ENCODE results near the gene OR2Y1.

DNA sequence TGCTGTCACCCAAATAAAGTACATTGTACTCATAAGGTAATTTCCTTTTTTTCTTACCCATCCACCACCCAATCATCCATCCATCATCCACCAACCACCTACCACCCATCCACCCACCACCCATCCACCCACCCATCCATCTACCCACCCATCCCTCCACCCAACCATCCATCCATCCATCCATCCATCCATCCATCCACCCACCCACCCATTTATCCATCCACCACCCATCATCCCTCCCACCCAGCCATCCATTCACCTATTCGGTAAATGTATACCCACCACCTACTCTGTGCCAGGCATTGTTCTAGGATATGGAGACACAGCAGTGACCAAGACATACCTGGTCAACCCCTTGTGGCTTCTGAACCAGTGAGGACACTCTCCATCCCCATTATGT lies 37.6 kb upstream of the OR2Y1 start:
- TF ChIP-seq RAD21 (conservative IDR thresholded peaks at IDR 0.05) = no peak
- TF ChIP-seq, protein P1, sequence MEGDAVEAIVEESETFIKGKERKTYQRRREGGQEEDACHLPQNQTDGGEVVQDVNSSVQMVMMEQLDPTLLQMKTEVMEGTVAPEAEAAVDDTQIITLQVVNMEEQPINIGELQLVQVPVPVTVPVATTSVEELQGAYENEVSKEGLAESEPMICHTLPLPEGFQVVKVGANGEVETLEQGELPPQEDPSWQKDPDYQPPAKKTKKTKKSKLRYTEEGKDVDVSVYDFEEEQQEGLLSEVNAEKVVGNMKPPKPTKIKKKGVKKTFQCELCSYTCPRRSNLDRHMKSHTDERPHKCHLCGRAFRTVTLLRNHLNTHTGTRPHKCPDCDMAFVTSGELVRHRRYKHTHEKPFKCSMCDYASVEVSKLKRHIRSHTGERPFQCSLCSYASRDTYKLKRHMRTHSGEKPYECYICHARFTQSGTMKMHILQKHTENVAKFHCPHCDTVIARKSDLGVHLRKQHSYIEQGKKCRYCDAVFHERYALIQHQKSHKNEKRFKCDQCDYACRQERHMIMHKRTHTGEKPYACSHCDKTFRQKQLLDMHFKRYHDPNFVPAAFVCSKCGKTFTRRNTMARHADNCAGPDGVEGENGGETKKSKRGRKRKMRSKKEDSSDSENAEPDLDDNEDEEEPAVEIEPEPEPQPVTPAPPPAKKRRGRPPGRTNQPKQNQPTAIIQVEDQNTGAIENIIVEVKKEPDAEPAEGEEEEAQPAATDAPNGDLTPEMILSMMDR (IDR thresholded peaks at IDR 0.05; ENCODE audit: poor library complexity, severe bottlenecking) = no peak
- no peak for TF ChIP-seq EZH2 (IDR thresholded peaks at IDR 0.05; ENCODE audit: borderline replicate concordance, insufficient read depth, low read length, poor library complexity, severe bottlenecking)
- TF ChIP-seq POLR2AphosphoS5 (IDR thresholded peaks at IDR 0.05) = no peak

Data from neural cell (in vitro differentiated cells).